Measurements from ENCODE around the gene ECSCR. TPM values are rescaled to one million over a fixed set of nuclear protein-coding genes. Genes with fewer than 3 reads are reported as not detected.

Gene ECSCR
- total and polyA plus RNA-seq, 2 of the 8 experiments (the other 6 are each of a cell fraction or from before 2014, with no cell fraction given): 2.7 to 7.2 TPM

- Histone ChIP-seq H3K4ac (replicated peaks; ENCODE audit: insufficient read length, low read depth, low read length) (no peak overlapping the region), H3K36me3 (ENCODE audit: control insufficient read depth in 2 of 4, insufficient read depth in 4 of 4, low read length in 3 of 4) (peaks cover 5 to 36% (median 17%) of the 10 kb centered on the region in 4 experiments; a peak in 7 of 8 replicates), H4K8ac (ENCODE audit: extremely low read depth, insufficient read depth, low read length) (no peak overlapping the region), H2BK12ac (ENCODE audit: low read depth, low read length) (no peak overlapping the region), H3K56ac (replicated peaks; ENCODE audit: insufficient read length, low read depth, low read length) (no peak overlapping the region), H3K4me2 (ENCODE audit: insufficient read depth in 1 of 2, low read depth in 2 of 2, low read length in 2 of 2) (no peak overlapping the region), H3K9ac (replicated peaks in 1 of 4; ENCODE audit: extremely low read depth in 1 of 4, low read depth in 3 of 4, low read length in 3 of 4) (no peak overlapping the region), H2BK5ac (ENCODE audit: low read depth, low read length) (no peak overlapping the region), H2BK120ac (replicated peaks; ENCODE audit: low read depth, low read length) (no peak overlapping the region), H2BK15ac (ENCODE audit: low read length) (no peak overlapping the region), H4K20me1 (replicated peaks in 1 of 2; ENCODE audit: control insufficient read depth in 1 of 2, insufficient read depth in 2 of 2, low read length in 2 of 2) (no peaks in the 10 kb centered on the region), H3K23ac (ENCODE audit: insufficient read length) (no peak overlapping the region), H3K14ac (ENCODE audit: insufficient read length) (no peak overlapping the region), H2AFZ (ENCODE audit: low read length) (no peak overlapping the region), H3K27me3 (replicated peaks in 1 of 4; ENCODE audit: control insufficient read depth in 3 of 4, extremely low read depth in 1 of 4, insufficient read depth in 3 of 4, low read length in 3 of 4) (no peaks in the 10 kb centered on the region), H3K79me1 (ENCODE audit: low read depth, low read length) (no peaks in the 10 kb centered on the region), H3K27ac (ENCODE audit: low read depth, low read length) (no peak overlapping the region), H3K4me1 (replicated peaks in 1 of 4; ENCODE audit: control insufficient read depth in 3 of 4, insufficient read depth in 4 of 4, low read length in 3 of 4) (peaks cover 4 to 9% (median 6%) of the 10 kb centered on the region in 4 experiments; a peak in 4 of 7 replicates), H3K18ac (ENCODE audit: extremely low read depth, low read length) (no peak overlapping the region), H4K91ac (replicated peaks; ENCODE audit: insufficient read length, low read length) (no peak overlapping the region), H3K9me3 (ENCODE audit: insufficient read depth in 2 of 2, low read depth in 1 of 2, low read length in 1 of 2) (no peaks in the 10 kb centered on the region), H3K23me2 (ENCODE audit: low read depth, low read length) (no peaks in the 10 kb centered on the region), H3K4me3 (ENCODE audit: extremely low read depth in 1 of 4, insufficient read depth in 2 of 4, low read depth in 3 of 4, low read length in 4 of 4) (no peak overlapping the region), H3K79me2 (ENCODE audit: control insufficient read depth in 1 of 2, insufficient read depth in 2 of 2, low read length in 2 of 2) (no peaks in the 10 kb centered on the region), H4K5ac (ENCODE audit: insufficient read length, low read depth, low read length) (no peak overlapping the region), H2AK5ac (ENCODE audit: low read depth, low read length) (no peak overlapping the region), H2BK20ac (ENCODE audit: low read length) (no peak overlapping the region)
- WGBS, 2 experiments (ENCODE audit: extremely low coverage in 1 of 2, insufficient coverage in 1 of 2, insufficient read length in 1 of 2, insufficient replicate concordance in 2 of 2, low coverage in 1 of 2, low lambda C conversion rate in 2 of 2, missing lambda C conversion rate in 1 of 2): 61% methylated on average over 4 of the region's 5 CpGs; no CpG with 5 or more reads in 1 of the 2 experiments
- DNase-seq (ENCODE audit: low read depth in 1 of 2, low spot score in 2 of 2) (peak in 1 of 2 experiments; percentile 56), FAIRE-seq (peak; percentile 87)
- ChIA-PET CTCF (ENCODE audit: partially characterized antibody) (interaction anchor here (0.6 to 9.9 kb wide), 44 partner anchors 11 to 1089 kb away, joined by 3 to 319 read pairs (median 4); partner anchors contain the start of genes DNAJC18, ECSCR, SMIM33 and STING1), POLR2A (ENCODE audit: partially characterized antibody) (interaction anchor here (0.8 to 1.2 kb wide), 5 partner anchors 8 to 95 kb away, joined by 3 to 6 read pairs (median 3); partner anchors contain the start of gene DNAJC18)
- TF ChIP-seq CHD1 (IDR thresholded peaks at IDR 0.05; ENCODE audit: low read depth, low read length) (no peak), KDM1A (IDR thresholded peaks at IDR 0.05; ENCODE audit: borderline replicate concordance, low read length) (no peak), TAF7 (optimal IDR thresholded peaks at IDR 0.05; ENCODE audit: borderline replicate concordance, low read depth, low read length) (no peak), POU5F1 (IDR thresholded peaks at IDR 0.05; ENCODE audit: low read depth, low read length) (no peak), RAD21 (IDR thresholded peaks at IDR 0.05 in 1 of 2, conservative IDR thresholded peaks at IDR 0.05 in 1 of 2; ENCODE audit: low read depth in 2 of 2, low read length in 2 of 2) (peak; percentile 99 to 100), CREB1 (IDR thresholded peaks at IDR 0.05) (no peak), HDAC2 (IDR thresholded peaks at IDR 0.05; ENCODE audit: borderline replicate concordance in 1 of 2, low read depth in 2 of 2, low read length in 2 of 2) (no peak), TEAD4 (IDR thresholded peaks at IDR 0.05; ENCODE audit: low read depth, low read length) (no peak), HDAC6 (IDR thresholded peaks at IDR 0.05; ENCODE audit: low read depth, low read length) (no peak), BCL11A (IDR thresholded peaks at IDR 0.05; ENCODE audit: low read depth in 2 of 2, low read length in 2 of 2) (no peak), SIN3A (conservative IDR thresholded peaks at IDR 0.05 in 1 of 2, IDR thresholded peaks at IDR 0.05 in 1 of 2; ENCODE audit: low read depth in 1 of 2, low read length in 2 of 2) (peak in 1 of 2 experiments; percentile 52; a peak in 1 of 4 replicates), ZNF274 (IDR thresholded peaks at IDR 0.05; ENCODE audit: borderline replicate concordance, extremely low read depth, low read length) (no peak)
Measured at GRCh38 chr5:139422307-139422893, 40.1 kb downstream of the ECSCR start.
